ENCODE results near the gene DCXR. TPM values are rescaled to one million over a fixed set of nuclear protein-coding genes. Genes with fewer than 3 reads are reported as not detected.
A peak's percentile ranks its signal among the peaks of the same experiment; 100 is the strongest.

DCXR gene
- total and polyA plus RNA-seq, 4 experiments from 2014 or later: 65.9 to 164 (median 92.9) TPM

GRCh38 chr17:82031885-82032627, 5.4 kb downstream of the DCXR start:
- Histone ChIP-seq H3K27me3 (ENCODE audit: insufficient read depth, low read length) (no peaks in the 10 kb centered on the region), H3K27ac (ENCODE audit: low read depth, low read length) (no peak overlapping the region), H3K9me3 (ENCODE audit: control insufficient read depth in 1 of 2, low read length in 2 of 2) (no peaks in the 10 kb centered on the region), H3K36me3 (ENCODE audit: insufficient read depth, low read length) (no peaks in the 10 kb centered on the region), H3K4me3 (ENCODE audit: low read length in 2 of 2) (no peak overlapping the region), H3K4me1 (ENCODE audit: insufficient read depth, low read length) (peaks cover 25% of the 10 kb centered on the region)
- H3K27ac Mint-ChIP-seq: peak overlapping the region in 1 of 7 donors; percentile 66
- peaks cover 5 to 25% (median 11%) of the 10 kb centered on the region in 4 donors for H3K4me1 Mint-ChIP-seq
- ChIA-PET POLR2A (ENCODE audit: partially characterized antibody) (interaction anchor here (1.9 to 3.2 kb wide), 5 partner anchors 10 to 169 kb away, joined by 4 to 28 read pairs (median 11); partner anchors contain the start of genes CENPX and DUS1L), CTCF (ENCODE audit: partially characterized antibody) (interaction anchor here (1.0 to 4.1 kb wide), 3 partner anchors 72 to 133 kb away, joined by 3 to 70 read pairs (median 4); no protein-coding TSS in a partner anchor)
- DNase-seq: peak in 2 of 5 donors; percentile 24 to 28
- peak overlapping the region in 6 of 8 donors; percentile 6 to 73 (median 29) for H3K4me3 Mint-ChIP-seq
- H3K27me3 Mint-ChIP-seq: no peaks in the 10 kb centered on the region
- intact Hi-C loops (cut with micrococcal nuclease): loop anchor here (2.0 to 10.0 kb wide), 3 partner anchors 203 to 519 kb away; partner anchors contain the start of genes HEXD and OGFOD3
- H3K36me3 Mint-ChIP-seq: peaks cover 0 to 5% of the 10 kb centered on the region in 2 donors
- no peaks in the 10 kb centered on the region for H3K9me3 Mint-ChIP-seq

- ChIA-PET POLR2A (ENCODE audit: partially characterized antibody) (interaction anchor here (1.3 to 3.2 kb wide), 10 partner anchors 10 to 182 kb away, joined by 3 to 28 read pairs (median 10); partner anchors contain the start of genes CENPX, DUS1L, FASN and GPS1), CTCF (ENCODE audit: partially characterized antibody) (interaction anchor here (2.2 to 4.1 kb wide), 2 partner anchors 123 to 266 kb away, joined by 12 to 70 read pairs; no protein-coding TSS in a partner anchor)
- intact Hi-C loops (cut with micrococcal nuclease): loop anchor here (2.0 to 10.0 kb wide), 3 partner anchors 203 to 519 kb away; partner anchors contain the start of genes HEXD and OGFOD3
- peaks cover 5 to 19% (median 11%) of the 10 kb centered on the region in 4 donors for H3K4me1 Mint-ChIP-seq
- H3K27ac ChIP-seq (ENCODE audit: low read depth, low read length): no peak within 1 kb of the TSS
- H3K27ac Mint-ChIP-seq: peak within 1 kb of the TSS in 6 of 7 donors; percentile 48 to 91 (median 76)
- peaks cover 0 to 5% of the 10 kb centered on the region in 2 donors for H3K36me3 Mint-ChIP-seq
- H3K9me3 ChIP-seq (ENCODE audit: control insufficient read depth in 1 of 2, low read length in 2 of 2): no peaks in the 10 kb centered on the region
- no peaks in the 10 kb centered on the region for H3K27me3 Mint-ChIP-seq
- peak within 1 kb of the TSS in 1 of 2 donors; percentile 46 for H3K4me3 ChIP-seq (ENCODE audit: low read length in 2 of 2)
- DNase-seq: no peak
- no peaks in the 10 kb centered on the region for H3K36me3 ChIP-seq (ENCODE audit: insufficient read depth, low read length)
- H3K4me1 ChIP-seq (ENCODE audit: insufficient read depth, low read length): peaks cover 20% of the 10 kb centered on the region
- H3K4me3 Mint-ChIP-seq: peak within 1 kb of the TSS; percentile 79 to 89 (median 86)
- H3K9me3 Mint-ChIP-seq: no peaks in the 10 kb centered on the region
- no peaks in the 10 kb centered on the region for H3K27me3 ChIP-seq (ENCODE audit: insufficient read depth, low read length)
Observed at GRCh38 chr17:82031303-82031884, 6.1 kb downstream of the DCXR start, which contains the start of gene RAC3. RAC3 (plus strand) TSS chr17:82031678; CDS start chr17:82031762, 84 bp downstream.

- H3K36me3 ChIP-seq (ENCODE audit: insufficient read depth, low read length): no peaks in the 10 kb centered on the region
- Mint-ChIP-seq H3K27ac (peak overlapping the region in 6 of 7 donors; percentile 48 to 91 (median 76)), H3K9me3 (no peaks in the 10 kb centered on the region), H3K27me3 (no peaks in the 10 kb centered on the region), H3K36me3 (peaks cover 0 to 5% of the 10 kb centered on the region in 2 donors), H3K4me1 (peaks cover 5 to 14% (median 10%) of the 10 kb centered on the region in 4 donors), H3K4me3 (peak overlapping the region; percentile 79 to 89 (median 86))
- H3K4me1 ChIP-seq (ENCODE audit: insufficient read depth, low read length): peaks cover 13% of the 10 kb centered on the region
- no peaks in the 10 kb centered on the region for H3K27me3 ChIP-seq (ENCODE audit: insufficient read depth, low read length)
- ChIA-PET CTCF (ENCODE audit: partially characterized antibody) (interaction anchor here (0.6 to 4.1 kb wide), 28 partner anchors 9 to 291 kb away, joined by 3 to 70 read pairs (median 5); partner anchors contain the start of gene CENPX), POLR2A (ENCODE audit: partially characterized antibody) (interaction anchor here (0.7 to 3.2 kb wide), 20 partner anchors 9 to 488 kb away, joined by 3 to 28 read pairs (median 6); partner anchors contain the start of genes CENPX, DUS1L, FASN and GPS1)
- H3K27ac ChIP-seq (ENCODE audit: low read depth, low read length): no peak overlapping the region
- DNase-seq: peak; percentile 78 to 88 (median 85)
- intact Hi-C loops (cut with micrococcal nuclease): loop anchor here (1.0 to 10.0 kb wide), 4 partner anchors 124 to 520 kb away; partner anchors contain the start of genes HEXD and OGFOD3
- peak overlapping the region in 1 of 2 donors; percentile 46 for H3K4me3 ChIP-seq (ENCODE audit: low read length in 2 of 2)
- no peaks in the 10 kb centered on the region for H3K9me3 ChIP-seq (ENCODE audit: control insufficient read depth in 1 of 2, low read length in 2 of 2)
Observed at GRCh38 chr17:82030470-82031302, 6.8 kb downstream of the DCXR start.

- Mint-ChIP-seq H3K4me3 (peak overlapping the region in 1 of 8 donors; percentile 85), H3K4me1 (peaks cover 3 to 10% (median 6%) of the 10 kb centered on the region in 4 donors), H3K36me3 (peaks cover 0 to under 1% of the 10 kb centered on the region in 2 donors), H3K9me3 (no peaks in the 10 kb centered on the region), H3K27ac (no peak overlapping the region), H3K27me3 (no peaks in the 10 kb centered on the region)
- CTCF ChIA-PET (ENCODE audit: partially characterized antibody): interaction anchor here (0.8 to 4.1 kb wide), 26 partner anchors 9 to 292 kb away, joined by 3 to 70 read pairs (median 5); partner anchors contain the start of gene CENPX
- H3K9me3 ChIP-seq (ENCODE audit: control insufficient read depth in 1 of 2, low read length in 2 of 2): no peaks in the 10 kb centered on the region
- H3K4me3 ChIP-seq (ENCODE audit: low read length in 2 of 2): no peak overlapping the region
- H3K27me3 ChIP-seq (ENCODE audit: insufficient read depth, low read length): no peaks in the 10 kb centered on the region
- H3K27ac ChIP-seq (ENCODE audit: low read depth, low read length): no peak overlapping the region
- POLR2A ChIA-PET (ENCODE audit: partially characterized antibody): interaction anchor here (0.7 to 3.2 kb wide), 20 partner anchors 8 to 489 kb away, joined by 3 to 28 read pairs (median 5); partner anchors contain the start of genes CENPX, DUS1L, FASN and GPS1
- no peaks in the 10 kb centered on the region for H3K36me3 ChIP-seq (ENCODE audit: insufficient read depth, low read length)
- intact Hi-C loops (cut with micrococcal nuclease): loop anchor here (1.0 to 10.0 kb wide), 4 partner anchors 124 to 521 kb away; partner anchors contain the start of genes HEXD and OGFOD3
- DNase-seq: no peak
- H3K4me1 ChIP-seq (ENCODE audit: insufficient read depth, low read length): peaks cover 12% of the 10 kb centered on the region
Observed at GRCh38 chr17:82029990-82030469, 7.5 kb downstream of the DCXR start.

- peak overlapping the region in 2 of 7 donors; percentile 64 to 81 for H3K27ac Mint-ChIP-seq
- H3K36me3 ChIP-seq (ENCODE audit: insufficient read depth, low read length): no peaks in the 10 kb centered on the region
- no peak overlapping the region for H3K4me3 ChIP-seq (ENCODE audit: low read length in 2 of 2)
- POLR2A ChIA-PET (ENCODE audit: partially characterized antibody): interaction anchor here (0.9 to 3.2 kb wide), 12 partner anchors 8 to 200 kb away, joined by 3 to 28 read pairs (median 6); partner anchors contain the start of genes CENPX, DUS1L, FASN and SLC16A3
- no peaks in the 10 kb centered on the region for H3K9me3 Mint-ChIP-seq
- no peaks in the 10 kb centered on the region for H3K9me3 ChIP-seq (ENCODE audit: control insufficient read depth in 1 of 2, low read length in 2 of 2)
- peaks cover 3 to 8% (median 5%) of the 10 kb centered on the region in 4 donors for H3K4me1 Mint-ChIP-seq
- CTCF ChIA-PET (ENCODE audit: partially characterized antibody): interaction anchor here (1.0 to 4.1 kb wide), 16 partner anchors 8 to 292 kb away, joined by 4 to 70 read pairs (median 7); partner anchors contain the start of gene CENPX
- intact Hi-C loops (cut with micrococcal nuclease): no loop called here
- H3K4me1 ChIP-seq (ENCODE audit: insufficient read depth, low read length): peaks cover 12% of the 10 kb centered on the region
- no peaks in the 10 kb centered on the region for H3K27me3 ChIP-seq (ENCODE audit: insufficient read depth, low read length)
- peak overlapping the region in 4 of 8 donors; percentile 39 to 60 (median 54) for H3K4me3 Mint-ChIP-seq
- no peaks in the 10 kb centered on the region for H3K36me3 Mint-ChIP-seq
- H3K27me3 Mint-ChIP-seq: no peaks in the 10 kb centered on the region
- no peak overlapping the region for H3K27ac ChIP-seq (ENCODE audit: low read depth, low read length)
- DNase-seq: no peak
Observed at GRCh38 chr17:82029391-82029790, 8.1 kb downstream of the DCXR start.

- ChIA-PET CTCF (ENCODE audit: partially characterized antibody) (interaction anchor here (1.2 to 4.1 kb wide), 7 partner anchors 9 to 293 kb away, joined by 5 to 70 read pairs (median 9); partner anchors contain the start of gene DCXR), POLR2A (ENCODE audit: partially characterized antibody) (interaction anchor here (0.9 to 3.2 kb wide), 7 partner anchors 22 to 123 kb away, joined by 3 to 28 read pairs (median 3); partner anchors contain the start of genes DUS1L and FASN)
- Mint-ChIP-seq H3K4me1 (peaks cover 4 to 11% (median 5%) of the 10 kb centered on the region in 4 donors), H3K27me3 (no peaks in the 10 kb centered on the region), H3K36me3 (no peaks in the 10 kb centered on the region), H3K27ac (no peak overlapping the region), H3K9me3 (no peaks in the 10 kb centered on the region), H3K4me3 (no peak overlapping the region)
- Histone ChIP-seq H3K27me3 (ENCODE audit: insufficient read depth, low read length) (no peaks in the 10 kb centered on the region), H3K27ac (ENCODE audit: low read depth, low read length) (no peak overlapping the region), H3K9me3 (ENCODE audit: control insufficient read depth in 1 of 2, low read length in 2 of 2) (no peaks in the 10 kb centered on the region), H3K4me3 (ENCODE audit: low read length in 2 of 2) (no peak overlapping the region), H3K4me1 (ENCODE audit: insufficient read depth, low read length) (peaks cover 16% of the 10 kb centered on the region), H3K36me3 (ENCODE audit: insufficient read depth, low read length) (no peaks in the 10 kb centered on the region)
- intact Hi-C loops (cut with micrococcal nuclease): no loop called here
- DNase-seq: no peak
Observed at GRCh38 chr17:82028966-82029365, 8.5 kb downstream of the DCXR start.

Data from CD4-positive, alpha-beta memory T cell (primary cell).